ENCODE results near the gene PLA2G12A.
"Not testable (repeated sequence)": the region's sequence is repeated elsewhere in the genome, so short reads cannot be mapped to it uniquely, and the experiment has no call there.

PLA2G12A gene

DNA sequence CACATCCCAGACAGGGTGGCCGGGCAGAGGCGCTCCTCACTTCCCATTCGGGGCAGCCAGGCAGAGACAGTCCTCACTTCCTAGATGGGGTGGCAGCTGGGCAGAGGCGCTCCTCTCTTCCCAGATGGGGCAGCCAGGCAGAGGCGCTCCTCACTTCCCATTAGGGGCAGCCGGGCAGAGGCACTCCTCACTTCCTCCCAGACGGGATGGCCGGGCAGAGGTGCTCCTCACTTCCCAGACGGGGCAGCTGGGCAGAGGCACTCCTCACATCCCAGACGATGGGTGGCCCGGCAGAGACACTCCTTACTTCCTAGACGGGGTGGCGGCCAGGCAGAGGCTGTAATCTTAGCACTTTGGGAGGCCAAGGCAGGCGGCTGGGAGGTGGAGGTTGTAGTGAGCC lies 50.9 kb downstream of the PLA2G12A start:
- not testable (repeated sequence) for DNase-seq (ENCODE audit: low read depth in 2 of 2)

DNA sequence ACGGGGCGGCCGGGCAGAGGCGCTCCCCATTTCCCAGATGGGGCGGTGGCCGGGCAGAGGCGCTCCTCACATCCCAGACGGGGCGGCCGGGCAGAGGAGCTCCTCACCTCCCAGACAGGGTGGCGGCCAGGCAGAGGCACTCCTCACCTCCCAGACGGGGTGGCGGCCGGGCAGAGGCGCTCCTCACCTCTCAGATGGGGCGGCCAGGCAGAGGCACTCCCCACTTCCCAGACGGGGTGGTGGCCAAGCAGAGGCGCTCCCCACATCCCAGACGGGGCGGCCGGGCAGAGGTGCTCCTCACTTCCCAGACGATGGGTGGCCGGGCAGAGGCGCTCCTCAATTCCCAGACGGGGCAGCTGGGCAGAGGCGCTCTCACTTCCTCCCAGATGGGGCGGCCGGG lies 51.4 kb downstream of the PLA2G12A start:
- DNase-seq (ENCODE audit: low read depth in 2 of 2) = not testable (repeated sequence)

DNA sequence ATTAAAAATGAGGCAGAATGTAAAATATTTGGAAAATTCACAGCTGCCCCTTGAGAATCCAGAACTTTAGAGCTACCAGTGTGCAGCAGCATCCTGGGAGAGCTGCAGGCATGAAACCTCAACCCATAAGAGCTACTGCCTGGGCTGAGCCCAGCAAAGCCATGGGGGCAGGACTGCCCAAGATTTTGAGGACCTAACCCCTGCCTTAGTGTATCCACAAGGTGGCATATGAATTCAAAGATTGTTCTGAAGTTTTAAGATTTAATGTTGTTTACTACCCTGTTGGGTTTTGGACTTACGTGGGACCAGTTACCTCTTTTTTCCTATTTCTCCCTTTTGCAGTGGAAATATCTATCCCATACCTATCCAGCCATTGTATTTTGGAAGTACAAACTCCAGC lies 53.0 kb downstream of the PLA2G12A start:
- no peak for DNase-seq (ENCODE audit: low read depth in 2 of 2)

DNA sequence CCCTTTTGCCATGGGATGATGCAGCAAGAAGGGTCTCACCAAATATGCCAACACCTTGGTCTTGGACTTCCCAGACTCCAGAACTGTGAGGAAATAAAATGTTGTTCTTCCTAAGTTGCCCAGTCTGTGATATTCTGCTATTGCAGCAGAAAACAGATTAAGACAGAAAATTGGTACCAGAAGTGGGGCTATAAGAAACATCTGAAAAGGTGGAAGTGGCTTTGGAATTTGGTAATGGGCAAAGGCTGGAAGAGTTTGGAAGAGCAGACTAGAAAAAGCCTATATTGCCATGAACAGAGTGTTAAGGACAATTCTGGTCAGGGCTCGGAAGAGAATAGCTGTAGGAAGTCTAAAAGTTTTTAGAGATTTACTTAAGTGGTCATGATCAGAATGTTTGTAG lies 54.0 kb downstream of the PLA2G12A start:
- DNase-seq (ENCODE audit: low read depth in 2 of 2) = no peak

DNA sequence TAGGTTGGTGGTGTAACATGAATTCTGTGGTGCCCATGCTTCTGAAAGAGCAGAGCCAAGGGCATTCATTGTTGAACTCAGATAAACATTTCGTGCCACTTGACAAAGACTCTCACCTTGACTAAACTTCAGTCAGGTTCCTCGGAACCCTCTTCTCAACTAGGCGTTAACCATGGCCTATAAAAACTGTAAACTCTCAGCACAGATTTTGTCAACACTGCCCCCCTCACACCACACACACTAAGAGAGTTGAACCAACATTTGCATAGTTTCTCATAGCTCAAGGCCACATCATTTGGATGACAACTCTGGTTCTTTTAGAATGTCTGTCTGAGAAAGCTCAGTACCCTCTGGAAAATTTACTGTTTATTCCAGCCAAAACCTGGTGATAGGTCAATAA lies 54.7 kb downstream of the PLA2G12A start:
- DNase-seq (ENCODE audit: low read depth in 2 of 2) = no peak

DNA sequence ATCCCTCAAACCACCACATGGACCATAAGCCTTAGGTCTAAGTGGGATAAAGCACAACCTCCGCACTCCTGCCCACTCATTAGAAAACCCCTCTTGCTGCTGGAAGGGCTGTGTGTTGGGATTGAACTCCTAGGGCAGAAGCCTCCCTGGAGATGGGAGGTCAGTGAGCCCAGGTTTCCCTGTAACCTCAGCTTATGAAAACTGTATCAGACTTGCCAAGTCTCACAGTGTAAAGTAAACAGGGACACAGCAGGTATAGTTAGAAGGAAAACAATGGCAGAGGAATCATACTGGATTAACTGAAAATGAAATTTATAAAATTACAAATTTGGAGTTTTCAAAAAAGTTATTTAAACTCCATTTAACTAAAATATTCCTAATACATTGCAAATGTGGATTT lies 56.6 kb downstream of the PLA2G12A start:
- DNase-seq (ENCODE audit: low read depth in 2 of 2) = no peak

DNA sequence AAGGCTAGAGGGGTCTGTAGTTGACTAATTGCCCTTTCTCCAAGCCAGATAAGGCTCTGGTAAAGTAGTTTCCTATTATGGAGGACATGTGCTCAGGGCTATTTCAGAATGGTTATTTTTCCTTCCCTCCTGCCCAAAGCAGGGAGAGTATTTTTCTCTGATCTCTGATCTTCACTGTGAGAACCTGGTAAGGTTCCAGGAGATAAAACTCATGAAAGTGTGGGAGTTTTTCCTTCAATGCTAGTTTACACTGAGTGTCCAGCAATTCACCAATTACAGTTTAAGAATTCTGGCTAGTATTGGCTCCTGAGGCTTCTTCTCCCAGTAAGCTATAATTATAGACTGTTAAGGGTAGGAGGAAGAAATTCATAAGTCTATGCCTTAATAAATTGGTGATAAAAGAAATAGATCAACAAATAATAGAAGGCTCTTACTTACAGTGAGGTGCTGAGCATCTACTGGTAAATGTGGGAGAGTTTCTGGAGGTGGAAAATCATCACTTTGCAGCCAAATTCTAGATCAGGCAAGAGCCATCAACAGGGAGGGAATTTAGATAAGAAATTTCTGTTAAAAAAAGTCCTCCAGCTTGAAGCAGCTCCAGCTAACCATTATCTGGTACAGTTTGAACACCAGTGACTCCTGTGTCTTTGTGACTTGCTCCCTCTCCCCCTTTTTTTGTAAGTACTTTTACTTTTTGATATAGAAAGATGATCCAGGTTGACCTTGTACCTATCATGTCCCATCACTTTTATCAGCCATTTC lies 57.5 kb downstream of the PLA2G12A start:
- no peak for DNase-seq (ENCODE audit: low read depth in 2 of 2)

DNA sequence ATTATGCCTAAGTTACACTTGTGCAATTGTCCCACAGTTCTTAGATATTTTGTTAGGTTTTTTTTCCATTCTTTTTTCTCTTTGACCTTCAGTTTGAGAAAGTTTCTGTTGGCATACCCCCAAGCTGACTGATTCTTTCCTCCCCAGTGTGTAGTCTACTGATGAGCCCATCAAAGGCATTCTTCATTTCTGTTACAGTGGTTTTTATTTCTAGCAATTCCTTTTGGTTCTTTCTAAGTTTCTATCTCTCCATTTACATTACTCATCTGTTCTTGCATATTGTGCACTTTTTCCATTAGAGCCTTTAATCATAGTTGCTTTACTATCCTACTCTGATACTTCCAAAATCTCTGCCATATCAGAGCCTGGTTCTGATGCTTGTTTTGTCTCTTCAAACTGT lies 58.5 kb downstream of the PLA2G12A start:
- no peak for DNase-seq (ENCODE audit: low read depth in 2 of 2)

DNA sequence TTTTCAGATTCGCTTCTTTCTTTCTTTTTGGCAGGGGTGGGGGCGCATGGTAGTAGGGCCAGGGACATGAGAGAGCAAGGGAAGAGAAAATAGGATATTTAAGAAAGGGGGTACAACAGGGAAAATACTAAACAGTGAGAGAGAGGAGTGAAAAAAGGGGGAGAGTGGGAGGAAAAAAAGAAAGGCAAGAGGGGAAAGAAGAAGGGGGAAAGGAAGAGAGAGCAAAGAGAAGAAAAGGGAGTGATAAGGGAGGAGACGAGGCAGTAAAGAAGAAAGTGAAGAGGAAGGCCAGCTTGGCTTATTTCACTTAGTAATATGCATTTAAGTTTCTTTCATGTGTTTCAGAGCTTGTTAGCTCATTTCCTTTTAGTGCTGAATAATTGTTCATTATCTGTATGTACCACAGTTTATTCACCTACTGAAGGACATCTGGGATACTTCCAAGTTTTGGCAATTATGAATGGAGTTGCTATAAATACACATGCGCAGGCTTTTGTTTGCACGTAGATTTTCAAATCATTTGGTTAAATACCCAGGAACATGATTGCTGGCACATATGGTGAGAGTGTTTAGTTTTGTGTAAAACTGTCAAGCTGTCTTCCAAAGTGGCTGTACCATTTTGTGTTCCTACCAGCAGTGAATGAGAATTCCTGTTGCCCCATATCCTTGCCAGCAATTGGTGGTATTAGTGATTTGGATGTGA lies 63.9 kb downstream of the PLA2G12A start:
- DNase-seq (ENCODE audit: low read depth in 2 of 2) = no peak

DNA sequence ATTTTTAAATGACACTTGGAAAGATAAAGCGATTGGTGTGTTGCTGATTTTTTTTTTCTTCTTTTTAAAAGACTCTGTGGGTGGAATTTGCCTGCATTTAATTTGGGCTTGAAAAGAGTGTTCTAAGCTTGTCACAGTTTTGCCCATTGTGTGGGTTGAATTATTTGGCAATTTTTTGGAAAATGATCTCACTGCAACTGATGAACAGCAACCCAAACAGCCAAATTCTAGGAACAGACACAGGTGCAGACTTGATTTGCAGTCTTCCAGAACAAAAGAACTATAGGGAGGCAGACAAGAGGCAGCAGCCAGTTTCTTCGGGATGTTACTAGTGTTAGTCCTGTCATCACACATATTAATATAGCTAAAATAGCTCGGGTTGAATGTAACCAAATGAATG lies 67.1 kb downstream of the PLA2G12A start:
- DNase-seq (ENCODE audit: low read depth in 2 of 2) = no peak

DNA sequence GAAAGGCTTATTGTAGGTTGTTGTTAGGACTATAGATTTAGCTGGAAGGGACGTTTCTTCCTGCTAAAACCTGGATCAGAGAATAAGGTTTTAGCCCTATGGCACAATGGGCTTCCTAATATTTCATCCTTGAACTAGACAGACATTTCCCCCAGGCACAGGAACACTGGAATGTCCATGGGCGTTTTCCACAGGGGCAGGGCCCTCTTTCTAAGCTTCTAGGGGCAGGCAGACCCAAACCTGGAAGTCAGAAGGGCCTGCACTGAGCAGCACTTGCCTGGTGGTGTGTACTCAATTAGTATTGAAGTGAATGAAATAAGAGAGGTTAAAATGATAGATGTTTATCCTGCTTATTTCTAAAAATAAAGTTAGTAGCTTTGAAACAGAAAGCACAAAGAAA lies 67.8 kb downstream of the PLA2G12A start:
- no peak for DNase-seq (ENCODE audit: low read depth in 2 of 2)
